Keratinocyte (primary cell): ENCODE data around the gene BCO1.

Source experiments
- EZH2 ChIP-seq: IDR thresholded peaks from one replicate; pipeline ENCODE4 v1.6.1; 2012; ENCODE audit warnings: inconsistent platforms, mild to moderate bottlenecking, low read length, moderate library complexity
- TF ChIP-seq, protein P1 (sequence below), 3 experiments: IDR thresholded peaks in 1 of 3; conservative IDR thresholded peaks in 1 of 3; optimal IDR thresholded peaks in 1 of 3; 2 replicates in 2 of 3; 3 replicates in 1 of 3; pipeline versions ENCODE3 to v1.5.1; 2011; ENCODE audit warnings: low read length in 3 of 3, mild to moderate bottlenecking in 3 of 3, moderate library complexity in 2 of 3, control low read depth in 1 of 3, inconsistent platforms in 1 of 3; ENCODE audit not compliant: insufficient read depth in 2 of 3; ENCODE audit errors: extremely low read depth in 1 of 3

DNA sequence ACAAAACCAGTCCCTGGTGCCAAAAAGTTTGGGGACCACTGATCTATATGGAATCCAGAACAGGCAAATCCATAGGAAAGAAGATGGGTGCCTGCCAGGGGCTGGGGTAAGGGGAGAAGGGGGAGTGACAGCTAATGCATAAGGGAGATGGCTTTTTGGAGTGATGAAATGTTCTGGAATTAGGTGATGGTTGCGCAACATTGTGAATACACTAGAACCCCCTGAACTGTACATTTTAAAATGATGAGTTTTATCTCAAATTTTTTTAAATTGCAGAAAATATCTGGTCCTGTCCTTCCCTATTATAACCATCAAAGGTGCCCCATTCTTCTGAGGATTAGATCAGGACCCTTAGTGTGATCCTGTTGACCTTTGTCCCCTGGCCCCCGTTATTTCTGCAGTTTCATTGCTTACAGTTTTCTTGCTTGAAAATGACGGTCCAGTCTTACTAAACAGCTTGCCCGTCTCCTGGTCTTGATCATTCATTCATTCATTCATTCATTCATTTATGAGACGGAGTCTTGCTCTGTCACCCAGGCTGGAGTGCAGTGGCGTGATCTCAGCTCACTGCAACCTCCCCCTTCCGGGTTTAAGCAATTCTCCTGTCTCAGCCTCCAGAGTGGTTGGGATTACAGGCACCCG is 4.6 kb downstream of the BCO1 start:
- TF ChIP-seq, protein P1, sequence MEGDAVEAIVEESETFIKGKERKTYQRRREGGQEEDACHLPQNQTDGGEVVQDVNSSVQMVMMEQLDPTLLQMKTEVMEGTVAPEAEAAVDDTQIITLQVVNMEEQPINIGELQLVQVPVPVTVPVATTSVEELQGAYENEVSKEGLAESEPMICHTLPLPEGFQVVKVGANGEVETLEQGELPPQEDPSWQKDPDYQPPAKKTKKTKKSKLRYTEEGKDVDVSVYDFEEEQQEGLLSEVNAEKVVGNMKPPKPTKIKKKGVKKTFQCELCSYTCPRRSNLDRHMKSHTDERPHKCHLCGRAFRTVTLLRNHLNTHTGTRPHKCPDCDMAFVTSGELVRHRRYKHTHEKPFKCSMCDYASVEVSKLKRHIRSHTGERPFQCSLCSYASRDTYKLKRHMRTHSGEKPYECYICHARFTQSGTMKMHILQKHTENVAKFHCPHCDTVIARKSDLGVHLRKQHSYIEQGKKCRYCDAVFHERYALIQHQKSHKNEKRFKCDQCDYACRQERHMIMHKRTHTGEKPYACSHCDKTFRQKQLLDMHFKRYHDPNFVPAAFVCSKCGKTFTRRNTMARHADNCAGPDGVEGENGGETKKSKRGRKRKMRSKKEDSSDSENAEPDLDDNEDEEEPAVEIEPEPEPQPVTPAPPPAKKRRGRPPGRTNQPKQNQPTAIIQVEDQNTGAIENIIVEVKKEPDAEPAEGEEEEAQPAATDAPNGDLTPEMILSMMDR (optimal IDR thresholded peaks at IDR 0.05 in 1 of 3, IDR thresholded peaks at IDR 0.05 in 1 of 3, conservative IDR thresholded peaks at IDR 0.05 in 1 of 3; ENCODE audit: extremely low read depth in 1 of 3, insufficient read depth in 2 of 3, low read length in 3 of 3) = no peak
- no peak for TF ChIP-seq EZH2
